CD8-positive, alpha-beta memory T cell (primary cell): ENCODE data around the gene PFKP. TPM values are rescaled to one million over a fixed set of nuclear protein-coding genes. Genes with fewer than 3 reads are reported as not detected.

ENCODE experiments used
- CTCF ChIA-PET: fragments of 350-600 bp; sonication (Branson Sonifier 250); formaldehyde crosslinking; loops from one replicate; lab custom pipeline; 2021; ENCODE audit warnings: antibody characterized with exemption; lab: Charles Lee
- POLR2A ChIA-PET: fragments of 350-600 bp; sonication (Branson Sonifier 250); formaldehyde crosslinking; loops from one replicate; lab custom pipeline; 2021; ENCODE audit warnings: antibody characterized with exemption; lab: Charles Lee
- DNase-seq, 5 donors: peaks; one replicate each; pipeline versions ENCODE4 v3.0.0 to v3.0.0-alpha.2; 2020 to 2022; ENCODE audit warnings: mixed read lengths in 1 of 5
- H3K27ac ChIP-seq: one replicate; pipeline ENCODE4 v1.7.0; 2013; ENCODE audit warnings: low read depth, mild to moderate bottlenecking, low read length, moderate library complexity
- H3K27me3 ChIP-seq: 2 replicates; pipeline ENCODE4 v1.7.0; 2013; ENCODE audit warnings: low read length, mild to moderate bottlenecking; ENCODE audit not compliant: insufficient read depth, poor library complexity, severe bottlenecking
- H3K36me3 ChIP-seq: 2 replicates; pipeline ENCODE4 v1.7.0; 2013; ENCODE audit warnings: mild to moderate bottlenecking, low read length, moderate library complexity; ENCODE audit not compliant: insufficient read depth
- H3K4me1 ChIP-seq: 2 replicates; pipeline ENCODE4 v1.7.0; 2013; ENCODE audit warnings: mild to moderate bottlenecking, low read length, moderate library complexity; ENCODE audit not compliant: insufficient read depth
- H3K4me3 ChIP-seq: 2 replicates; pipeline ENCODE4 v1.7.0; 2013; ENCODE audit warnings: mild to moderate bottlenecking, low read length
- H3K9me3 ChIP-seq: 2 replicates; pipeline ENCODE4 v1.7.0; 2013; ENCODE audit warnings: mild to moderate bottlenecking, low read length
- H3K27ac Mint-ChIP-seq, 8 donors: one replicate each; pipeline ENCODE4 v1.8.0; 2020 to 2021; ENCODE audit warnings: mixed read lengths in 8 of 8, mild to moderate bottlenecking in 6 of 8, inconsistent platforms in 3 of 8, moderate library complexity in 3 of 8
- H3K27me3 Mint-ChIP-seq, 2 donors: one replicate each; pipeline ENCODE4 v1.8.0; 2020 to 2021; ENCODE audit warnings: mixed read lengths in 2 of 2, mild to moderate bottlenecking in 1 of 2, moderate library complexity in 1 of 2
- H3K36me3 Mint-ChIP-seq, 3 donors: one replicate each; pipeline ENCODE4 v1.8.0; 2020 to 2021; ENCODE audit warnings: mixed read lengths in 3 of 3, inconsistent platforms in 1 of 3, mild to moderate bottlenecking in 1 of 3
- H3K4me1 Mint-ChIP-seq, 3 donors: one replicate each; pipeline ENCODE4 v1.8.0; 2020 to 2021; ENCODE audit warnings: mixed read lengths in 3 of 3, inconsistent platforms in 1 of 3, mild to moderate bottlenecking in 1 of 3
- H3K4me3 Mint-ChIP-seq, 7 donors: one replicate each; pipeline ENCODE4 v1.8.0; 2020 to 2021; ENCODE audit warnings: mixed read lengths in 7 of 7, mild to moderate bottlenecking in 6 of 7, moderate library complexity in 4 of 7, inconsistent platforms in 2 of 7
- H3K9me3 Mint-ChIP-seq, 5 donors: one replicate each; pipeline ENCODE4 v1.8.0; 2020 to 2022; ENCODE audit warnings: mixed read lengths in 5 of 5, mild to moderate bottlenecking in 3 of 5, moderate library complexity in 2 of 5, inconsistent platforms in 1 of 5
- polyA plus RNA-seq: library from polyadenylated mRNA; unstranded; fragments of 300-500 nt; fragmentation: Illumina TruSeq; gene quantifications from one replicate; pipeline ENCODE4 v1.2.3, GENCODE V29; 2021
- total RNA-seq, 2 experiments: library from RNA; stranded (reverse); gene quantifications; one replicate each; pipeline ENCODE4 v1.2.3, GENCODE V29; 2021

Gene PFKP
- total and polyA plus RNA-seq, 3 experiments from 2014 or later: 61.6 to 187 (median 180) TPM

- Histone ChIP-seq H3K4me3 (no peak overlapping the region), H3K27ac (no peak overlapping the region), H3K36me3 (peaks cover 4% of the 10 kb centered on the region), H3K4me1 (no peaks in the 10 kb centered on the region), H3K27me3 (no peaks in the 10 kb centered on the region), H3K9me3 (no peaks in the 10 kb centered on the region)
- POLR2A ChIA-PET: no interaction called here
- Mint-ChIP-seq H3K9me3 (no peaks in the 10 kb centered on the region), H3K4me1 (no peaks in the 10 kb centered on the region), H3K27me3 (no peaks in the 10 kb centered on the region), H3K4me3 (no peak overlapping the region), H3K27ac (no peak overlapping the region), H3K36me3 (peaks cover 0 to 76% (median 23%) of the 10 kb centered on the region in 3 donors)
- DNase-seq: peak in 1 of 5 donors; percentile 42
- CTCF ChIA-PET: no interaction called here
These were observed 59.5 kb downstream of the PFKP start for GRCh38 chr10:3126741-3127346.

- no peaks in the 10 kb centered on the region for H3K27me3 Mint-ChIP-seq
These were observed 60.6 kb downstream of the PFKP start for GRCh38 chr10:3127921-3128320.

GRCh38 chr10:3128379-3129130 is 61.2 kb downstream of the PFKP start:
- Mint-ChIP-seq H3K27ac (no peak overlapping the region), H3K36me3 (peaks cover 0 to 74% (median 16%) of the 10 kb centered on the region in 3 donors)
- POLR2A ChIA-PET: no interaction called here

More at GRCh38 chr10:3127921-3128320, 60.6 kb downstream of the PFKP start:
- no peak overlapping the region for H3K4me3 Mint-ChIP-seq
- no peaks in the 10 kb centered on the region for H3K4me1 ChIP-seq
- no peak for DNase-seq
- no peaks in the 10 kb centered on the region for H3K9me3 Mint-ChIP-seq
- ChIA-PET POLR2A (no interaction called here), CTCF (no interaction called here)
- H3K4me1 Mint-ChIP-seq: no peaks in the 10 kb centered on the region
- H3K27ac Mint-ChIP-seq: no peak overlapping the region
- H3K27me3 ChIP-seq: no peaks in the 10 kb centered on the region
- no peaks in the 10 kb centered on the region for H3K9me3 ChIP-seq
- no peak overlapping the region for H3K27ac ChIP-seq
- peaks cover 0 to 76% (median 19%) of the 10 kb centered on the region in 3 donors for H3K36me3 Mint-ChIP-seq
- H3K4me3 ChIP-seq: no peak overlapping the region
- peaks cover 10% of the 10 kb centered on the region for H3K36me3 ChIP-seq

GRCh38 chr10:3129581-3130340 is 62.4 kb downstream of the PFKP start:
- Mint-ChIP-seq H3K27ac (no peak overlapping the region), H3K27me3 (no peaks in the 10 kb centered on the region), H3K4me3 (no peak overlapping the region), H3K4me1 (no peaks in the 10 kb centered on the region), H3K36me3 (peaks cover 0 to 77% (median 22%) of the 10 kb centered on the region in 3 donors), H3K9me3 (no peaks in the 10 kb centered on the region)
- ChIA-PET POLR2A (no interaction called here), CTCF (no interaction called here)
- peaks cover 21% of the 10 kb centered on the region for H3K36me3 ChIP-seq
- no peak overlapping the region for H3K27ac ChIP-seq
- no peak overlapping the region for H3K4me3 ChIP-seq
- H3K27me3 ChIP-seq: no peaks in the 10 kb centered on the region
- DNase-seq: no peak
- H3K4me1 ChIP-seq: no peaks in the 10 kb centered on the region
- no peaks in the 10 kb centered on the region for H3K9me3 ChIP-seq

More at GRCh38 chr10:3128379-3129130, 61.2 kb downstream of the PFKP start:
- CTCF ChIA-PET: no interaction called here
- Histone ChIP-seq H3K27me3 (no peaks in the 10 kb centered on the region), H3K4me3 (no peak overlapping the region), H3K36me3 (peaks cover 11% of the 10 kb centered on the region), H3K9me3 (no peaks in the 10 kb centered on the region), H3K4me1 (no peaks in the 10 kb centered on the region), H3K27ac (no peak overlapping the region)
- no peak overlapping the region for H3K4me3 Mint-ChIP-seq
- H3K4me1 Mint-ChIP-seq: no peaks in the 10 kb centered on the region
- H3K27me3 Mint-ChIP-seq: no peaks in the 10 kb centered on the region
- DNase-seq: no peak
- no peaks in the 10 kb centered on the region for H3K9me3 Mint-ChIP-seq

- no peak for DNase-seq
- H3K36me3 Mint-ChIP-seq: peaks cover 5 to 77% (median 23%) of the 10 kb centered on the region in 3 donors
- no peaks in the 10 kb centered on the region for H3K9me3 Mint-ChIP-seq
- H3K27me3 Mint-ChIP-seq: no peaks in the 10 kb centered on the region
- H3K4me1 ChIP-seq: no peaks in the 10 kb centered on the region
- H3K4me3 ChIP-seq: no peak overlapping the region
- H3K9me3 ChIP-seq: no peaks in the 10 kb centered on the region
- no peak overlapping the region for H3K4me3 Mint-ChIP-seq
- H3K4me1 Mint-ChIP-seq: no peaks in the 10 kb centered on the region
- ChIA-PET CTCF (no interaction called here), POLR2A (no interaction called here)
- peak overlapping the region in 1 of 8 donors; percentile 17 for H3K27ac Mint-ChIP-seq
- H3K36me3 ChIP-seq: peaks cover 32% of the 10 kb centered on the region
- no peaks in the 10 kb centered on the region for H3K27me3 ChIP-seq
- H3K27ac ChIP-seq: no peak overlapping the region
These were observed 63.8 kb downstream of the PFKP start for GRCh38 chr10:3131098-3131497.

GRCh38 chr10:3132036-3133025 is 65.0 kb downstream of the PFKP start:
- ChIA-PET CTCF (no interaction called here), POLR2A (no interaction called here)
- peak overlapping the region in 2 of 8 donors; percentile 76 to 90 for H3K27ac Mint-ChIP-seq

GRCh38 chr10:3133948-3134347 is 66.6 kb downstream of the PFKP start:
- POLR2A ChIA-PET: no interaction called here
- peaks cover 45% of the 10 kb centered on the region for H3K36me3 ChIP-seq

More at GRCh38 chr10:3132036-3133025, 65.0 kb downstream of the PFKP start:
- Mint-ChIP-seq H3K27me3 (no peaks in the 10 kb centered on the region), H3K4me1 (no peaks in the 10 kb centered on the region), H3K4me3 (no peak overlapping the region), H3K36me3 (peaks cover 5 to 85% (median 23%) of the 10 kb centered on the region in 3 donors), H3K9me3 (no peaks in the 10 kb centered on the region)
- Histone ChIP-seq H3K27ac (no peak overlapping the region), H3K4me3 (no peak overlapping the region), H3K27me3 (no peaks in the 10 kb centered on the region), H3K9me3 (no peaks in the 10 kb centered on the region), H3K4me1 (no peaks in the 10 kb centered on the region), H3K36me3 (peaks cover 38% of the 10 kb centered on the region)
- DNase-seq: no peak

More at GRCh38 chr10:3133948-3134347, 66.6 kb downstream of the PFKP start:
- H3K4me3 Mint-ChIP-seq: no peak overlapping the region
- Histone ChIP-seq H3K27ac (no peak overlapping the region), H3K9me3 (no peaks in the 10 kb centered on the region), H3K4me3 (no peak overlapping the region), H3K4me1 (no peaks in the 10 kb centered on the region), H3K27me3 (no peaks in the 10 kb centered on the region)
- H3K4me1 Mint-ChIP-seq: no peaks in the 10 kb centered on the region
- DNase-seq: no peak
- no peaks in the 10 kb centered on the region for H3K27me3 Mint-ChIP-seq
- H3K9me3 Mint-ChIP-seq: no peaks in the 10 kb centered on the region
- CTCF ChIA-PET: no interaction called here
- peak overlapping the region in 2 of 8 donors; percentile 64 to 83 for H3K27ac Mint-ChIP-seq
- H3K36me3 Mint-ChIP-seq: peaks cover 10 to 90% (median 24%) of the 10 kb centered on the region in 3 donors
